Stimulated activated CD8-positive, alpha-beta memory T cell treated with anti-CD3 and anti-CD28 coated beads, Interleukin-7, amount 100 ng/mL, for 48 hours (primary cell): Measurements from ENCODE around the gene DCTN4.
"Not testable (repeated sequence)": the region's sequence is repeated elsewhere in the genome, so short reads cannot be mapped to it uniquely, and the experiment has no call there.

ENCODE experiments used
- DNase-seq, 2 donors: peaks; one replicate each; pipeline ENCODE4 v3.0.0-alpha.2; 2020; ENCODE audit warnings: low read depth in 1 of 2; ENCODE audit errors: extremely low read depth in 1 of 2

The DCTN4 gene

DNA sequence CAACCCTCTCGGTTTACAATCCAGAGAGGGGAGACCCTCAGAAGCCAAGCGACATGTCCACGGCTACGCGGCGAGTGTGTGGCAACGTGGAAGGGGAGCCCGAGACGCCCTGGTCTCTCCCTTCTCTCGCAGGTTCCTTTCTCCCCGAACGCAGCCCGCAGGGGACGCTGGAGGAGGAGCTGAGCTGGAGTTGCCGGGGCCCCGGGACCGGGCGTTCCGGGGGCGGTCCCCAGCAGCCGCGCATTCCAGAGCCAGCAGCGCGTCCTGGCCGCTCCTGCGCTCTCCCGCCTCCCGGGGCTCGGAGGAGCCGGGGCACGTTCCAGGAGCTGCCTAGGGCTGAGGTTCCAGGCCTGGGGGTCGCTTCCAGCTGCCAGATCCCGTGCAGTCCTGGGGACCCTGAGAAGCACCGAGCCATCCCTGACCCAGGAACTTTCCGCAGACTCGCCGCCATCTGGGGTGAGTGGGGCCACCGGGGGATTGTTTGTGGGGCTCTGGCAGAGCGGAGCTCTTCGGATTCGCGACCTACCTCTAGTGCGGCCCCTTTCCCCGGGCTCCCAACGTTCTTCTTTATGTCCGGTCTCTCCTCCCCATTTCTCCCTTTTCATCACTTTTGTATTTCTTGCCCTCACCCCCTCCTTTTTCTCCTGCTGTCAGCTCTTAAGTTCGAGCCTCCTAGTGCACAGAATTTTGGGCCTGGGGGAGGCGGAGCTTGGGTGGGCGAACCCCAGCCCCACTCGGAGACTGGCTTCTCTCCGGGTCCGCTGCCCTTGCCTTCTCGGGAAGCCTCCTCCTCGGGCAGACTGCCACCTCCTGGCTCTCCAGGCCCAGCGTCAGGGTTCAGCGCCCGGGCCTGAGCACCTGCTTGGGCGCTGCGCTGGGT lies 19.9 kb upstream of the DCTN4 start, which contains the start of gene SMIM3:
Gene SMIM3, plus strand, starts transcription at position 241 of the 880 bp plus-strand sequence. CDS start 16,684 bp downstream, outside the sequence.
- peak in 1 of 2 donors; percentile 67 for DNase-seq

DNA sequence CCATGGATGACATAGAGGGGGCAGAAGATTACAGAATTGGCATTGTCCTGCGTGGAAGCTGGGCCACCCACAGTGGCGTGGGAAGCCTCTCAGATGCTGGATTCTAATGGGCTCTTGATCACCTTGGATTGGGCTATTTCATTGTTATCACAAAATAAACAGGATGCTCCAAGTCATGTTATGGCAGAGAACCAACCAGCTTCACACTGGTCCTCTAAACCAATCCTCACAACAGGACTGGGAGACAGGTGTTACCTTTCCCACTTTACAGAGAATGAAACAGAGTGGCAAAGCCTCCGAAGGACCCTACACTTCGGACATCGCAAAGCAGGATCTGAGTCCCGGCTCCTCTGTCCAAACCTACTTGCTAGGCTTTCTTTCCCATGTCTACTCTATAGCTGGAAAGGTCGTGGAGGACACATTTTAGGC lies 19.3 kb upstream of the DCTN4 start:
- no peak for DNase-seq

DNA sequence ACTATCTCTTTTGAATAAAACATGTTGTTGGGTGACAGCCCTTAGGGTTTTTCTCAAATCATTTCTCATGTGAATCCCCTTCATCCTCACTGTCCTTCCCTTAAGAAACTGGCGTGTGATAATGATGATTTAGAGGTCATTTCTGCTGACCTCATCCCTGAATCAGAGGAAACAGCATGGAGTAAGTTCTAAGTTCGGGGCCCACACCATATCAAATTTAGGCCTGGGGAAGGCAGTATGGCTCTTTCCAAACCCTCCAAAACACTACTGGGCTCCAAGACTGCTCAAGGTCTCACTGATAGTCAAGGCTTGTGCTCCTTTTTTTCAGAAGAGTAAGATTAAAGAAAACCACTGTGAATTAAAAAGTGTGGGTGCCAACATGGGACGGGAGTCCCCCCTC lies 18.9 kb upstream of the DCTN4 start:
- no peak for DNase-seq

DNA sequence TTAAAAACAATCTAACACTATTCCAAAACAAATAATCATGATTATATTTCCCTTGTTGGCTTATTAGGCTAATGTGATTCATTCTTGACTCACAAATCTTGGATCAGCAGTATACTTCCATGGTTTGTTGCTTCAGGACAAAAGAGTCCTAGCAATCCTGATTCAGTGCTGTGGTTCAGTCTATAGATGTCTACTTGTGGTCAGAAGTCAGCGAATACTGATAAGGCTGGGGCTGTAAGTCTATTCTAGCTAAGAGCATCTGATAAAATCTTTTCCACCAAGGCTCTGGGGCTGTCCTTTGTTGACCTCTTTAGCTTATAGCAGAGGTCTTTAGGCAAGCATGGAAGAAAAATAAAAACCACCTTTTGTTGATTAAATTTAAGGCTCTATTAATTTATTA lies 15.3 kb upstream of the DCTN4 start:
- DNase-seq = no peak

DNA sequence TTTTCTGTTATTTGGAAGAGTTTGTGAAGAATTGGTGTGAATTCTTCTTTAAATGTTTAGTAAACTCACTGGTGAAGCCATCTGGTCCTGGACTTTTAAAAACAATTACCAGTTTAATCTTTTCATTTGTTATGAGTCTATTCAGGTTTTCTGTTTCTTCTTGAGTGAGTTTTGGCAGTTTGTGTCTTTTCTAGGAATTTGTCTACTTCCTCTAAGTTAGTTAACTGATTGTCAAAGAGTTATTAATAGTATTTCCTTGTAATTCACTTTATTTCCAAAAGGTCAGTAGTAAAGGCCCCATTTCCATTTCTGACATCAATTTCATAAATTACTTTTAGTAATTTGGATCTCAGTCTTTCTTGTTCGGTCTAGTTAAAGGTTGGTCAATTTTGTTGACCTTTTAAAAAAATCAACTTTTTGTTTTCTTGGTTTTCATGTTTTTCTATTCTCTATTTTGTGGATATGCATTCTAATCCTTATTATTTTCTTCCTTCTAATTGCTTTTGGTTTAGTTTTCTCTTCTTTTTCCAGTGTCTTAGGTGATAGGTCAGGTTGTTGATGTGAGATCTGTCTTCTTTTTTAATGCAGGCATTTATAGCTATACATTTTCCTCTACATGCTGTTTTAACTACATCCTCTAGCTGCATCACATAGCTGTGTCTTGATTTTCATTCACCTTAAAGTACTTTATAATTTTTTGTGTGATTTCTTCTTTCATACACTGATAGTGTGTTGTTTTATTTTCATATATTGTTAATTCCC lies 12.4 kb upstream of the DCTN4 start:
- no peak for DNase-seq

DNA sequence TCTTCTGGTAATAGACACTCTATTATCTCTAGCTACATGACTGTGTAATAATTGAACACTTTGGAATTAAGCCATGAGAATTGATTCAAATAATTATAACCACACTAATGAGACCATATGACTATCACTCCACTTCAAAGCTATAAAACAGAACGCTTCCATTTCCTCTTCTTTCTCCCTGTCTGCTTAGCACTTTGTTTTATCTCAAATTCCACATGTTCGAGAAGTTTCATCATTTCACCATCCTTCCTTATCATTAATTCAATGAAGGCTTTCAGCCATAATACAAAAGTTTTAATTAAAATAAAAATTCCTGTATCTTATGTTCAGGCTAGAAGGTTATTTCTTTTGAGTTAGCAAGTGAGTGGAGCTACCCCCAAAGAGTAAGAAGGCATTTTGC lies 7.4 kb upstream of the DCTN4 start:
- no peak for DNase-seq

DNA sequence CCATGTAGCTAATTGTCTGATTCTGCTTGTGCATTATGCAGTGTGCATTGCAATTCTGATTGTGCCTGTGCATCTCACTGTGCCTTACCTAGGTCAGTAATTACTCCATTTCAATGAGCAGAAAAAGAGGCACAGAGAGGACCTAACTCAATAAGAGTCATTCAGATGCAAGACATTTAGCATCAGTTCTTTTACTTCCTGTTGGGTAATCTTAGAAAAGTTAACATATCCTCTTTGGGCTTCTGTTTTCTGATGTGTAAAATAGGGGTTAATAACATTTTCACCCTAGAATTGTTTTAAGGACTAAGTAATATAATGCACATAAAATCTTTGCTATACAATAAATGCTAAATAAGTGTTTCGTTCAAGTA lies 7.0 kb upstream of the DCTN4 start:
- no peak for DNase-seq

DNA sequence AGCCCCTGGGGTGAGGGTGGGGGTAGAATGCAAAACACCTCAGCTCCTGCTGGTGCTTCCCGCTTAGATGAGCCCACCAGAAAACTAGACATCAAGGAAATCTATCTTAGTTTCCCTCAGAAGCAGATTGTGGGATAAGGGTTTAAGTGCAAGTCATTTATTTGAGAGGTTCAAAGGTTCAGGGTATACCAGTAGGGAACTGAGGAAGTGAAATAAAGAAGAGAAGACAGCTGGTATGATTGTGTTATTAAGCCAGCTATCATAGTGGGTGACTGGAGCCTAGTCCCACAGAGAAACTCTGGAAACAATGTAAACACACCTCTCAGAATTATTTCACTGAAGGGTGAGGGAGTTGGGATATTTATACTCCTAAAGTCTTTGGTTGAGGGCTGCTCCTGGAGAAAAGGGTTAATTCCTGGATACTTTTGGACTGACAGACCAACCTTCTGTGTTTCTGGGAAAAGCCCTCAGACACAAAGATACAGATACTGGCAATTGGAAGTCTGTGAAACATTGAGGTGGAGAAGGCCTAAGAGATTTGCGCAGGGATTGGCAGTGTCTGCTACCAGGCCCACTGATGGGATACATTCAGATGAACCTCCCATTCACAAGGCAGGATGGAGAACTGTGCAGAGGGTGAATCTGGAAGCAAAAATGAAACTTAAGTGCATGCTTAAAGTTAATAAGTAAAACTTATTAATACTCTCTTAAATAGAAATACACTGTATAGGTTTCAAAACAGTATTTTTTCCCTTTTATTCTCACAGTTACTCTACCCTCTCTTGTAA lies 6.4 kb upstream of the DCTN4 start:
- no peak for DNase-seq

DNA sequence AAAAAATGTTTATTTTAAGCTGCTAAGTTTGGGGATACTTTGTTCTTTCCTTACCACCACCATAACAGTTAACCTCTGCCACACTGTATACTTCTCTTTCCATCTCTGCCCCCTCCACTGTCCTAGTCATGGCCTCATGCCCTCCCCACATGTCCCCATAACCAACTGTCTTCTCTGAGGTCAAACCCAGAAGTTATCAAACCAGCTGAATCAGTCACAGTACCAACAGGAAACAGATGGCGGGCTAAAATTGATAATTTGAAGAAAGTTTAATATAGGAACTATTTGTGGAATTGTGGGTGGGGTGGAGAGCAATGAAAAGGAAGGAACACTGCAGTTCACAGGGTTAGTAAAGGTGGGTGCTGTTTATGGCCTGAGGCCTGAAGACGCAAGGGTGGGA lies 5.7 kb upstream of the DCTN4 start:
- DNase-seq = no peak

DNA sequence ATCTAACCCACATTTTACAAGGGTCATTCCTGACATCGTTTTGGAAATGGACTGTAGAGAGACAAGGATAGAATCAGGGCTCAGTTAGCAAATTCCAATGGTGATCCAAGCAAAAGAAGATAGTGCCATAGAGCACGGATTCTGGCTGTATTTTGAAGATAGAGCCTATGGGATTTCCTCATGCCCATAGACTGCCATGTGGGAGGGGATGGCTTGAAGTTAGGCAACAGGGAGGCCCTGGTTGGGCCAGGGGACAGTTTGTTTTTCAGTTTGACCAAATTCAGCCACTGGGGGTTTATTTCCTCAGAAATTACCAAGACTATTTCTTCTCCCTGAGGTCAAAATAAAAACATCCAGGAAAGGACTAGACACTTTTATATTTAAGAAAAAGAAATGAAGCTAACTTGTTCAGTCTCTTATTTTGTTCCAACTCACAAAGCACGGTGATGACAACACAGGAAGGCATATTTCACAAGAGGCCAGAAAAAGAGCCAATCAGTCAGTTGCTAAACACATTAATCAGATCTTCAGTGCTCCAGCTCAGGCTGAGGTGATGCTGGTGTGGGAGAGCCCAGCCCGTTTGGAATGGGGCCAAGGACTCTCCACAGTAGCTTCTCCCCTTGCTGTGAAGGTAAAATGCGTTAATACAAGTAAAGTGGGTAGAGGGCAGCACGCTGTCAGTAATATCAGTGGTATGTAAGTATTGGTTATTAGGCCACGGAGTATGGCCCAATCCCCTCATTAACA lies 4.4 kb upstream of the DCTN4 start:
- DNase-seq = no peak

DNA sequence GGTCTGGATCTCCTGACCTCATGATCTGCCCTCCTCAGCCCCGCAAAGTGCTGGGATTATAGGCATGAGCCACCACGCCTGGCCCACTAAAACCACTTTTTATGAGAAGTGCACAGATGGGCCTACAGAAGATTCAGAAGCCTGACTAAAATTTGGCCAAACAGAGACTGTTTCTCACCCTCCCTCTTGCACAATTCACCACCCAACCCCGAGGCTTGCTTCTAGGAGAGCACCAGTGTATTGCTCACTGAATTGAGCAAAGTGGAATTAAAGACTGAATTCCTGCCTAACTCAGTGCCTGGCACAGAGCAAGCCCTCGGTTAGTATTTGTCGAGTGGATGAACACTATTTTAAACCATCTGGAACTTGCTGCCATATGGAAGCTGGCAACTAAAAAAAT lies 3.4 kb upstream of the DCTN4 start:
- no peak for DNase-seq

DNA sequence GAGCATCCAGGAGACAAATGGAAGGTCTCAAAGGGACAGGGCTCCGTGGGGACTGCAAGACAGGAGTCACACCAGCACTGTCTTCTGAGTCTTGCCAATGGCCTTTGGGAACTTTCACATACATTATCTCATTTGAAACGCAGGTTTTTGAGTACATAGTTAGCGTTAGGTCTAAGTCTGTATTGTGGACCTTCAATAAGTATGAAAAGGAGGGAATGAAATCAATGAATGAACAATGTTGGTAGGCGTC lies 442 bp upstream of the DCTN4 start:
- no peak for DNase-seq

DNA sequence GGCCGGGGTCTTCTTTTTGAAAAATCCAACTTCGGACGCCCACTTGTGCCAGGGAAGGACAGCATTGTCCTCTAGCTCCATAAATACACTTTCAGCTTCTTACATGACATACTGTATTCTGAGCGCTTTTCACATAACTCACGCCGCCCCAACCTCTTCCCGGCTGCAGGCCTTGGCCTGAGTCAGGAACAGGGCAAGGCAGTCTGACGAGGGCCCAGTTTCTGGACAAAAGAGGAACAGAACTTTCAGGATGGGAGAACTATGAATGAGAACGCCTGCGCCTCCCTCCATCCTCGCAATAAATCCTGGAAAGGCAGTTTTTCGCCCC lies 650 bp downstream of the DCTN4 start:
- DNase-seq = no peak

DNA sequence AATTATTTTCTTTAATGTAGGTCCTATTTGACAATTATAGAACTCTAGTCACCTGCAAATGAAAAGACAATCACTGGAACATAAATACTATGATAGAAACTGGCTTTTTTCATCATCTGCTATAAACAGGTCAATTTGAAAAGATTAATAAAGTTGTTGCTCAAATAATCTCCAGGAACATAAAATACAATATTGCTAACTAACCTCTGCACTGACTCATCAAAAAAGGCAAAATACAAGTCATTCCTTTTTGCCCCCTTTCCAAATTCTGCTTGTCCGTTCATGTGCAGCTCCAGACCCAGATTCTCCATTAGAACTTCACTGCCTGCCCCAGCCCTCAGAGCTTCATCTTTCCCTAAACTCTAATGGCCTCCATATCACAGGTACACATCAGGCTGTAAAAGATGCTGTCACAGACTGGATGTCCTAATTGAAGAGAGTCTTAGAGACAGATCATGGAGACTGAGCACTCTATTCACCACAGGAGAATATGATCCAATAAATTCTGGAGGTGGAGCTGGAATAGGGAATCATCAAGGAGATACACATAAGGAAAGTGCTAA lies 1.6 kb downstream of the DCTN4 start:
- no peak for DNase-seq

DNA sequence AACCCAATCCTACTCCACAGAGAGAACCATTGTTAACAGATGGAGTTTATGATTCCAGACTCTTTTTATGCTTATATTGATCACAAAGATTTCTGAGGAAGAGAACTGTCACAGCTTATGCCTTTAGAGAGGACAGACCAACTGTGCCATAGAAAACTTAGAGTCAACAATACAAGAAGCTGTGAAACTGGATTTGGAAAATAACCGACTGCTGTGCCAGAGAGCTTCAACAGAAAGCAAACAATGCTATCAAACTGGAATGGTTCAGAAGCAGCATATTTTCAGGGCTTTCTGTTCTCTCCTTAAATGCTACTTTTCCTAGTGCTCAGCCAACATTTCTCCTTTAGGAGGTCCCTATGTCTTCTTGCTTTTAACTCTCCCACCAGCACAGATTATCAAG lies 5.0 kb downstream of the DCTN4 start:
- no peak for DNase-seq

DNA sequence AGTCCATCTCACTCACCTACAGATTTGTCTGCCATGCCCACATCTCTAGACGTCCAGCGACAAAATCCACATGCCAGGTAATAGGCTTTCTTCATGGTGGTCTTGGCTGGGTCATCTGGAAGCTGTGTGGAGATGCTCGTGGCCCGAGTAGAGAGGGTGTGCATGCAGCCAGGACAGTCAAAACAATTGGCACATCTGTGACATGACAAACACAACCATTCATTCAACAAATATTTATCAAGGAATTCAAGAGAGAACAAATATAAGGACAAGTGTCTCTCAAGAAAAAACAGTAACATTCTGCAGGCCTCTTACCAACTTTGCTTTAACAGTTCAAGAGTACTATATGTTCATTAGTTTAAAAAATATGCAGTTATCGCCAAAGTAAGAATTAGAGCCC lies 5.4 kb downstream of the DCTN4 start:
- no peak for DNase-seq

DNA sequence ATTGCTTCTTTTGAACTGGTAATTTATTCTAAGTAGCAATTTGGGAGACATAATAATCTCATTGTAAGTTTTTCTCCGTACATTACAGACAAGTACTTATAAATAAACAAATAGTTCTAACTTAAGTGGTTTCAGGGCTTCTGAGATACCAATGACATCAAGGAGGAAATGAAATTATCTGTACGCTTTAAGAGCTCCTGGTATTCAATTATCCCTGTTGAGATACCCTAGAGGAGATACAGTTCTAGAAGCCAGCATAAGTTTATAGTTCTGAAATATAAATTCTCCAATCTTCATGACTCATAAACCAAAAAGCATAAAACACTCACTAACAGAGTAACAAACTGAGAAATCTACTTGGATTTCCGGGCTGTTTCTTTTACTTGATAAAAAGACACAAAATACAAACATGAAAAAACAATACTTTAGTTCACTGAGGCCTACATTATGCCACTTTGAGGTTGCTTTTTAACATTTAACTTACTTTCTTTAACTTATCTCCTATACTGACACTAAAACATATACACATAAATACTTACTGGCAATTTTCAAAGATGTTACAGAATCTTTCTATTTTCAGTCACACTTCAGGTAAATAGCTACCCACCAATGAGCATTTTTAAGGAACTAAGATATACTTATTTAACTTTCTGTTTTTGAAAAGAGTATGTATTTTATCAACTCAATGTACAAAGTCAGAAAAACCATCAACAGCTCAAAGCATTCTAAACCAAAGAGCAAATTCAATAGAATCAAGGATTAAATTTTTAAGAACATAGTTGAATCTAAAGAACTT lies 7.5 kb downstream of the DCTN4 start:
- no peak for DNase-seq

DNA sequence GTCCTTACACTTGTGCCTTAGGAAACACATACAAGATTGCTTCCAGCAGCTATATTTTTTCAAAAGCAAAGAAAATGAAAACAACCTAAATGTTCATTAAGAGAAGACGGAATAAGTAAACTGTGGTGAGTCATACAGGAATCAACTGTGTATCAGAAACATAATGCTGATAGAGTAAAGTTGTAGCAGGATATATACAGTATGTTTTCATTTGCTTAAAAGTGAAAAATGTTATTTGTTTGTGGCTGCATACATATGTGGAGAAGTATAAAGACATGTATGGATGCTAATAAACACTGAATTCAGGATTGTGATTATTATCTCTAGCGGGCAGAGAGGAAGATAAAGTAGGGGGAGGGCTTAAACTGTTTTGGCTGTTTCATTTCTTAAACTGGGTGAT lies 8.3 kb downstream of the DCTN4 start:
- no peak for DNase-seq

DNA sequence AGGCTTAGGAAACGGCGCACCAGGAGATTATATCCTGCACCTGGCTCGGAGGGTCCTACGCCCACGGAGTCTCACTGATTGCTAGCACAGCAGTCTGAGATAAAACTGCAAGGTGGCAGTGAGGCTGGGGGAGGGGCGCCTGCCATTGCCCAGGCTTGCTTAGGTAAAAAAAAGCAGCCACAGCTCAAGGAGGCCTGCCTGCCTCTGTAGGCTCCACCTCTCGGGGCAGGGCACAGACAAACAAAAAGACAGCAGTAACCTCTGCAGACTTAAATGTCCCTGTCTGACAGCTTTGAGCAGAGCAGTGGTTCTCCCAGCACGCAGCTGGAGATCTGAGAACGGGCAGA lies 15.7 kb downstream of the DCTN4 start:
- DNase-seq = not testable (repeated sequence)
